HepG2 (cell line): ENCODE measurements around the gene IPMK. TPM values are rescaled to one million over a fixed set of nuclear protein-coding genes. Genes with fewer than 3 reads are reported as not detected.

Experiments
- ATAC-seq: fragments of 200-7000 bp; cut with Tn5 transposase; 3 replicates; pipeline ENCODE4 v1.9.1; 2020; ENCODE audit warnings: mild to moderate bottlenecking, moderate library complexity
- BruUV-seq: library from RNA; stranded (reverse); fragments of 400-500 nt; replicated peaks from 2 replicates; lab custom pipeline; 2021; lab: Mats Ljungman, UMichigan
- CTCF ChIA-PET: fragments of 300-600 bp; formaldehyde crosslinking; extraction: SDS; loops from one replicate; lab custom pipeline; 2021; ENCODE audit warnings: low total read pairs, inconsistent platforms, low intra/inter-chr PET ratio; lab: Yijun Ruan, JAX
- POLR2A ChIA-PET: fragments of 350-600 bp; sonication (Branson Sonifier 250); formaldehyde crosslinking; loops from one replicate; lab custom pipeline; 2020; ENCODE audit warnings: antibody characterized with exemption, inconsistent platforms; lab: Yijun Ruan, JAX
- DNase-seq: peaks from one replicate; pipeline ENCODE4 v3.0.0-alpha.2; 2015; ENCODE audit warnings: low spot score
- FAIRE-seq: peaks from 3 replicates; lab custom pipeline; 2011; peaks lifted over from hg19 to GRCh38; lab: Jason Lieb, UNC
- H2AFZ ChIP-seq: one replicate; pipeline ENCODE4 v1.6.1; 2011; ENCODE audit warnings: low read length, inconsistent platforms
- H3K27ac ChIP-seq: fragments of 300-600 bp; 3 replicates; pipeline ENCODE4 v1.8.0; 2011; ENCODE audit warnings: mixed run types, mild to moderate bottlenecking, mixed read lengths, low read length, inconsistent platforms; ENCODE audit not compliant: insufficient read depth; ENCODE audit errors: extremely low read length
- H3K27me3 ChIP-seq, 2 experiments: fragments of 200-600 bp in 1 of 2; 2 replicates in 1 of 2; 3 replicates in 1 of 2; pipeline versions ENCODE4 v1.6.0 to v1.8.0; 2011; ENCODE audit warnings: low read length in 2 of 2, mild to moderate bottlenecking in 2 of 2, moderate library complexity in 2 of 2, inconsistent platforms in 1 of 2; ENCODE audit not compliant: insufficient read depth in 2 of 2, control insufficient read depth in 1 of 2
- H3K36me3 ChIP-seq, 2 experiments: fragments of 200-600 bp in 1 of 2; replicated peaks in 1 of 2; 2 replicates in 1 of 2; 3 replicates in 1 of 2; pipeline versions ENCODE4 v1.5.1 to v1.8.0; 2011; ENCODE audit warnings: low read length in 2 of 2, inconsistent platforms in 1 of 2; ENCODE audit not compliant: insufficient read depth in 2 of 2, control insufficient read depth in 1 of 2
- H3K4me1 ChIP-seq: 2 replicates; pipeline ENCODE4 v1.5.1; 2012; ENCODE audit warnings: low read length, inconsistent platforms; ENCODE audit not compliant: insufficient read depth
- H3K4me2 ChIP-seq: 2 replicates; pipeline ENCODE4 v1.6.0; 2011; ENCODE audit warnings: low read depth, low read length, inconsistent platforms
- H3K4me3 ChIP-seq, 3 experiments: fragments of 200-600 bp in 1 of 3; sonication (generic), shearing (Covaris generic) in 1 of 3; replicated peaks in 1 of 3; 2 replicates each; pipeline ENCODE4 v1.5.1; 2011 to 2016; ENCODE audit warnings: low read length in 3 of 3, inconsistent platforms in 2 of 3, low read depth in 2 of 3, mild to moderate bottlenecking in 2 of 3, control low read depth in 1 of 3, mixed read lengths in 1 of 3; ENCODE audit not compliant: insufficient read depth in 1 of 3
- H3K79me2 ChIP-seq: one replicate; pipeline ENCODE4 v1.6.1; 2011; ENCODE audit warnings: low read length, inconsistent platforms; ENCODE audit not compliant: insufficient read depth
- H3K9ac ChIP-seq: 2 replicates; pipeline ENCODE4 v1.6.0; 2011; ENCODE audit warnings: mild to moderate bottlenecking, low read depth, low read length, inconsistent platforms; ENCODE audit not compliant: insufficient read depth
- H3K9me3 ChIP-seq: 2 replicates; pipeline ENCODE4 v1.5.1; 2012; ENCODE audit warnings: mild to moderate bottlenecking, low read length
- H4K20me1 ChIP-seq: 2 replicates; pipeline ENCODE4 v1.6.0; 2011; ENCODE audit warnings: inconsistent platforms, mild to moderate bottlenecking, low read length, moderate library complexity; ENCODE audit not compliant: insufficient read depth
- CHCHD3 ChIP-seq: sonication (generic); formaldehyde crosslinking; IDR thresholded peaks from 2 replicates; pipeline ENCODE4 v1.8.0; 2022; ENCODE audit warnings: mild to moderate bottlenecking, missing genetic modification reagents, moderate library complexity
- FOXM1 ChIP-seq: sonication (generic); formaldehyde crosslinking; IDR thresholded peaks from 2 replicates; pipeline ENCODE4 v1.5.0; 2020; ENCODE audit warnings: missing genetic modification reagents
- HOXA9 ChIP-seq: sonication (generic); formaldehyde crosslinking; IDR thresholded peaks from 2 replicates; pipeline ENCODE4 v1.8.1; 2022; ENCODE audit warnings: missing genetic modification reagents, mild to moderate bottlenecking, moderate library complexity, borderline replicate concordance
- NFE2 ChIP-seq: sonication (generic); formaldehyde crosslinking; IDR thresholded peaks from 2 replicates; pipeline ENCODE4 v1.4.0; 2020; ENCODE audit warnings: missing genetic modification reagents
- PTBP1 ChIP-seq: fragments of 200-400 bp; formaldehyde crosslinking; IDR thresholded peaks from 2 replicates; pipeline ENCODE4 v1.6.1; 2018; ENCODE audit warnings: low read length, low read depth; ENCODE audit not compliant: poor library complexity, severe bottlenecking
- RAD21 ChIP-seq: fragments of 450-650 bp; formaldehyde crosslinking; IDR thresholded peaks from 2 replicates; pipeline ENCODE4 v1.5.0; 2020; ENCODE audit warnings: mild to moderate bottlenecking
- REPIN1 ChIP-seq: sonication (generic); formaldehyde crosslinking; IDR thresholded peaks from 2 replicates; pipeline ENCODE4 v1.8.0; 2022; ENCODE audit warnings: missing genetic modification reagents, low read depth, mild to moderate bottlenecking, borderline replicate concordance
- SIX1 ChIP-seq: sonication (generic); formaldehyde crosslinking; IDR thresholded peaks from 2 replicates; pipeline ENCODE4 v1.4.0; 2020; ENCODE audit warnings: missing genetic modification reagents, borderline replicate concordance
- SMAD9 ChIP-seq: sonication (generic); formaldehyde crosslinking; IDR thresholded peaks from 2 replicates; pipeline ENCODE4 v1.5.1; 2020; ENCODE audit warnings: mild to moderate bottlenecking, missing genetic modification reagents
- SMC3 ChIP-seq: IDR thresholded peaks from 2 replicates; pipeline ENCODE4 v1.6.1; 2011; ENCODE audit warnings: low read length, improper control_type of control experiment
- SRF ChIP-seq: IDR thresholded peaks from 2 replicates; pipeline ENCODE4 v1.6.1; 2011; ENCODE audit warnings: mild to moderate bottlenecking, low read depth, low read length, moderate library complexity
- STAG1 ChIP-seq: sonication (generic); formaldehyde crosslinking; IDR thresholded peaks from 2 replicates; pipeline ENCODE4 v1.4.0; 2020; ENCODE audit warnings: missing genetic modification reagents
- TCF12 ChIP-seq, 2 experiments: fragments of 450-650 bp in 1 of 2; sonication (generic) in 1 of 2; formaldehyde crosslinking in 1 of 2; IDR thresholded peaks; 2 replicates each; pipeline versions ENCODE4 v1.6.1 to v1.8.0; 2017 to 2022; ENCODE audit warnings: antibody characterized with exemption in 1 of 2, mild to moderate bottlenecking in 1 of 2, missing genetic modification reagents in 1 of 2, moderate library complexity in 1 of 2
- ZBTB7B ChIP-seq: sonication (generic); formaldehyde crosslinking; IDR thresholded peaks from 2 replicates; pipeline ENCODE4 v1.4.0; 2020; ENCODE audit warnings: missing genetic modification reagents
- ZNF296 ChIP-seq: sonication (generic); formaldehyde crosslinking; conservative IDR thresholded peaks from 2 replicates; pipeline ENCODE4 v1.5.0; 2020; ENCODE audit warnings: mild to moderate bottlenecking, missing genetic modification reagents
- ZNF572 ChIP-seq: sonication (generic); formaldehyde crosslinking; IDR thresholded peaks from 2 replicates; pipeline ENCODE4 v1.5.1; 2020; ENCODE audit warnings: mild to moderate bottlenecking, missing genetic modification reagents
- ZNF878 ChIP-seq: sonication (generic); formaldehyde crosslinking; IDR thresholded peaks from 2 replicates; pipeline ENCODE4 v1.8.1; 2023; ENCODE audit warnings: mild to moderate bottlenecking, missing genetic modification reagents, moderate library complexity
- WGBS: methylation state at CpG from one replicate; pipeline ENCODE4 v1.1.6; 2017; ENCODE audit warnings: low lambda C conversion rate; 5-methylcytosine and 5-hydroxymethylcytosine counted together
- in situ Hi-C: cut with HindIII; loops from 2 replicates; pipeline ENCODE4 v1.10.0; 2017; ENCODE audit warnings: low pct_unique_long_range_greater_than_20kb; ENCODE audit not compliant: extremely low pct_ligation_motif_present
- intact Hi-C: fragments of 100-400 bp; cut with micrococcal nuclease; formaldehyde crosslinking; loops from one replicate; pipeline ENCODE4 v1.10.0; 2022; ENCODE audit not compliant: unreplicated experiment
- polyA plus RNA-seq, 8 experiments: library from polyadenylated mRNA; depleted of rRNA in 3 of 8; stranded (reverse) in 7 of 8; unstranded in 1 of 8; fragments of >200 nt; fragmentation: Illumina TruSeq in 4 of 8; extraction: Trizol in 4 of 8; gene quantifications; 2 replicates each; pipeline versions ENCODE4 v1.2.1 to v1.2.3, GENCODE V29; 2011 to 2016; ENCODE audit warnings: low read depth in 4 of 8, missing spikeins in 1 of 8, mixed read lengths in 1 of 8; ENCODE audit not compliant: insufficient read depth in 1 of 8
- total RNA-seq, 5 experiments: library from RNA; depleted of rRNA; stranded (reverse); fragments of >200 nt; fragmentation: Illumina TruSeq; extraction: Trizol; gene quantifications; 2 replicates each; pipeline ENCODE4 v1.2.3, GENCODE V29; 2016; ENCODE audit warnings: low read depth in 1 of 5
- TF ChIP-seq, protein P1 (sequence below): sonication (generic); formaldehyde crosslinking; IDR thresholded peaks from 2 replicates; pipeline ENCODE4 v1.5.0; 2020; ENCODE audit warnings: mild to moderate bottlenecking, missing genetic modification reagents, moderate library complexity
- TF ChIP-seq, protein P2 (sequence below): IDR thresholded peaks from 2 replicates; pipeline ENCODE4 v1.6.1; 2012; ENCODE audit warnings: low read depth, low read length, improper control_type of control experiment

IPMK gene
- total and polyA plus RNA-seq, 2 of the 13 experiments (the other 11 are each of a cell fraction or from before 2014, with no cell fraction given), result 2.7 to 3.9 TPM

DNA sequence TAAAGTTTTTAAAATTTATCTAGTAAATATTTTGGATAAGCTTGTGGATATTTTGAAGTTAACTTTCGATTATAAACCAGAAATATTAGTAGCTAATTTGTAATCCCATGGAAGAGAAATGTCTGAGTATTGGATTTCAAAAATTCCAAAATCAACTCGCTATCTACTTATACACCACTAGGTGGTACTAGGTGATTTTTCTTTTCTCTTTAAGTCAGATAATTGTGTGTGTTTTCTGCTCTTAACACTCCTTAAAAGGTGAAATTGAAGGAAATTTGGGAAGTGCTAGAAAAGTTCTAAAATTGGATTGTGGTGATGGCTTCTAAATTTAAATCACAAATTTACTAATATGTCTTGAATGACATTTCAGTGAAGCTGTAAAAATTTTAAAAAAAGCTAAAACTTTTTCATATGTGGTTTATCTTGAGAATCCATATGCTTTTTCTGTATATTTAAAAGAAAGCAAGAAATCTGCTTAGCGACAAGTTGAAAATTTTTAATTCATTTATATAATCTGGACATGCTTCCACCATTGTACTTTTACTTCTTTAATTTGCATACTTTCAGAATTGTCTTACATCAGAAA, 90.2 kb downstream of the IPMK start:
- DNase-seq, result peak; percentile 15
- Histone ChIP-seq H4K20me1 (no peaks in the 10 kb centered on the region), H2AFZ (no peak overlapping the region), H3K4me2 (no peak overlapping the region), H3K9me3 (no peaks in the 10 kb centered on the region), H3K9ac (no peak overlapping the region)
- POLR2A ChIA-PET, result interaction anchor here (1.6 kb wide), 1 partner anchor 117 kb away, joined by 4 read pairs; no protein-coding TSS in a partner anchor
- no TSS peak for BruUV-seq
- no peak for TF ChIP-seq FOXM1 (CRISPR knock-in tag)
- no peak for TF ChIP-seq REPIN1 (CRISPR knock-in tag)
- TF ChIP-seq ZNF296 (CRISPR knock-in tag), result no peak
- TF ChIP-seq NFE2 (CRISPR knock-in tag), result no peak
- peak; percentile 87 for TF ChIP-seq STAG1 (CRISPR knock-in tag)
- peak; percentile 52; the same call in 1 of the 2 replicates for TF ChIP-seq SIX1 (CRISPR knock-in tag)
- TF ChIP-seq, protein P1, sequence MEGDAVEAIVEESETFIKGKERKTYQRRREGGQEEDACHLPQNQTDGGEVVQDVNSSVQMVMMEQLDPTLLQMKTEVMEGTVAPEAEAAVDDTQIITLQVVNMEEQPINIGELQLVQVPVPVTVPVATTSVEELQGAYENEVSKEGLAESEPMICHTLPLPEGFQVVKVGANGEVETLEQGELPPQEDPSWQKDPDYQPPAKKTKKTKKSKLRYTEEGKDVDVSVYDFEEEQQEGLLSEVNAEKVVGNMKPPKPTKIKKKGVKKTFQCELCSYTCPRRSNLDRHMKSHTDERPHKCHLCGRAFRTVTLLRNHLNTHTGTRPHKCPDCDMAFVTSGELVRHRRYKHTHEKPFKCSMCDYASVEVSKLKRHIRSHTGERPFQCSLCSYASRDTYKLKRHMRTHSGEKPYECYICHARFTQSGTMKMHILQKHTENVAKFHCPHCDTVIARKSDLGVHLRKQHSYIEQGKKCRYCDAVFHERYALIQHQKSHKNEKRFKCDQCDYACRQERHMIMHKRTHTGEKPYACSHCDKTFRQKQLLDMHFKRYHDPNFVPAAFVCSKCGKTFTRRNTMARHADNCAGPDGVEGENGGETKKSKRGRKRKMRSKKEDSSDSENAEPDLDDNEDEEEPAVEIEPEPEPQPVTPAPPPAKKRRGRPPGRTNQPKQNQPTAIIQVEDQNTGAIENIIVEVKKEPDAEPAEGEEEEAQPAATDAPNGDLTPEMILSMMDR (CRISPR knock-in tag), result peak; percentile 64
- TF ChIP-seq SMAD9, result no peak
- TF ChIP-seq SRF, result no peak
- TF ChIP-seq TCF12 (IDR thresholded peaks at IDR 0.05), result no peak
- TF ChIP-seq TCF12 (CRISPR knock-in tag; IDR thresholded peaks at IDR 0.05), result no peak
- peak; percentile 52 for TF ChIP-seq RAD21
- no peak for TF ChIP-seq ZNF878
- TF ChIP-seq, protein P2, sequence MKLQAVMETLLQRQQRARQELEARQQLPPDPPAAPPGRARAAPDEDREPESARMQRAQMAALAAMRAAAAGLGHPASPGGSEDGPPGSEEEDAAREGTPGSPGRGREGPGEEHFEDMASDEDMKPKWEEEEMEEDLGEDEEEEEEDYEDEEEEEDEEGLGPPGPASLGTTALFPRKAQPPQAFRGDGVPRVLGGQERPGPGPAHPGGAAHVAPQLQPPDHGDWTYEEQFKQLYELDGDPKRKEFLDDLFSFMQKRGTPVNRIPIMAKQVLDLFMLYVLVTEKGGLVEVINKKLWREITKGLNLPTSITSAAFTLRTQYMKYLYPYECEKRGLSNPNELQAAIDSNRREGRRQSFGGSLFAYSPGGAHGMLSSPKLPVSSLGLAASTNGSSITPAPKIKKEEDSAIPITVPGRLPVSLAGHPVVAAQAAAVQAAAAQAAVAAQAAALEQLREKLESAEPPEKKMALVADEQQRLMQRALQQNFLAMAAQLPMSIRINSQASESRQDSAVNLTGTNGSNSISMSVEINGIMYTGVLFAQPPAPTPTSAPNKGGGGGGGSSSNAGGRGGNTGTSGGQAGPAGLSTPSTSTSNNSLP, result 0 out of 2 replicates have a peak, but pooled peaks have one; percentile 27
- no peak for TF ChIP-seq ZBTB7B
- TF ChIP-seq HOXA9, result no peak
- no peak for TF ChIP-seq CHCHD3 (CRISPR knock-in tag)
- TF ChIP-seq SMC3, result peak; percentile 54; the same call in 1 of the 2 replicates
- no peak for TF ChIP-seq ZNF572 (CRISPR knock-in tag)
- TF ChIP-seq PTBP1, result no peak
- TF ChIP-seq, all 625 proteins: peak for 6
- in situ Hi-C loops (no loop called here), intact Hi-C loops (loop anchor here (1.0 to 5.0 kb wide), 2 partner anchors 114 to 210 kb away; partner anchors contain the start of gene TFAM)
- Histone ChIP-seq H3K27me3 (no peaks in the 10 kb centered on the region; a peak in 1 of 5 replicates), H3K4me1 (no peaks in the 10 kb centered on the region), H3K4me3 (no peak overlapping the region), H3K79me2 (no peaks in the 10 kb centered on the region), H3K27ac (no peak overlapping the region), H3K36me3 (no peaks in the 10 kb centered on the region)
- FAIRE-seq (peak; percentile 54), ATAC-seq (no peak)
- CTCF ChIA-PET, result interaction anchor here (1.3 to 4.6 kb wide), 2 partner anchors 114 to 208 kb away, joined by 4 to 56 read pairs; partner anchors contain the start of gene TFAM
- 1% methylated on average over 3 of the region's 3 CpGs for WGBS
